Breast epithelium (tissue), 4 donors: ENCODE results near the gene TYR. TPM values are rescaled to one million over a fixed set of nuclear protein-coding genes. Genes with fewer than 3 reads are reported as not detected.
"Not testable (repeated sequence)": the region's sequence is repeated elsewhere in the genome, so short reads cannot be mapped to it uniquely, and the experiment has no call there.

ENCODE experiments used
- DNase-seq, 2 donors: peaks; one replicate each; pipeline ENCODE4 v3.0.0-alpha.2; 2019; ENCODE audit warnings: low spot score in 2 of 2
- H3K27ac ChIP-seq, 2 donors: fragments of 200-600 bp; sonication (generic) in 1 of 2; one replicate each; pipeline ENCODE4 v1.5.1; 2016 to 2019; ENCODE audit warnings: mild to moderate bottlenecking in 1 of 2
- H3K27me3 ChIP-seq, 2 donors: fragments of 200-600 bp; sonication (generic) in 1 of 2; one replicate each; pipeline versions ENCODE4 v1.5.1 to v1.6.0; 2017 to 2019; ENCODE audit warnings: control low read depth in 1 of 2, mild to moderate bottlenecking in 1 of 2
- H3K36me3 ChIP-seq: fragments of 200-600 bp; one replicate; pipeline ENCODE4 v1.5.1; 2019
- H3K4me1 ChIP-seq, 2 donors: fragments of 200-600 bp; sonication (generic); one replicate each; pipeline ENCODE4 v1.5.1; 2016 to 2019; ENCODE audit warnings: control low read depth in 1 of 2
- H3K4me3 ChIP-seq, 3 donors: fragments of 200-600 bp; sonication (generic); 1 replicate in 2 of 3; 2 replicates in 1 of 3; pipeline ENCODE4 v1.5.1; 2016 to 2019; ENCODE audit warnings: mild to moderate bottlenecking in 3 of 3, moderate library complexity in 2 of 3
- H3K9me3 ChIP-seq, 2 donors: fragments of 200-600 bp; sonication (generic) in 1 of 2; one replicate each; pipeline ENCODE4 v1.5.1; 2016 to 2019; ENCODE audit warnings: control low read depth in 1 of 2
- POLR2AphosphoS5 ChIP-seq, 3 donors: sonication (generic); formaldehyde crosslinking; IDR thresholded peaks; one replicate each; pipeline ENCODE4 v1.6.1; 2017; ENCODE audit warnings: antibody characterized with exemption in 3 of 3
- intact Hi-C: fragments of 100-400 bp; cut with DNase I; formaldehyde crosslinking; loops from one replicate; pipeline ENCODE4 v1.15.1; 2023; ENCODE audit warnings: low total_unique reads
- total RNA-seq, 3 donors: library from RNA; depleted of rRNA; stranded (reverse); fragments of >200 nt; gene quantifications; one replicate each; pipeline ENCODE4 v1.1.0, GENCODE V29; 2016

The TYR gene
- total RNA-seq, 3 donors from 2014 or later = not detected

DNA sequence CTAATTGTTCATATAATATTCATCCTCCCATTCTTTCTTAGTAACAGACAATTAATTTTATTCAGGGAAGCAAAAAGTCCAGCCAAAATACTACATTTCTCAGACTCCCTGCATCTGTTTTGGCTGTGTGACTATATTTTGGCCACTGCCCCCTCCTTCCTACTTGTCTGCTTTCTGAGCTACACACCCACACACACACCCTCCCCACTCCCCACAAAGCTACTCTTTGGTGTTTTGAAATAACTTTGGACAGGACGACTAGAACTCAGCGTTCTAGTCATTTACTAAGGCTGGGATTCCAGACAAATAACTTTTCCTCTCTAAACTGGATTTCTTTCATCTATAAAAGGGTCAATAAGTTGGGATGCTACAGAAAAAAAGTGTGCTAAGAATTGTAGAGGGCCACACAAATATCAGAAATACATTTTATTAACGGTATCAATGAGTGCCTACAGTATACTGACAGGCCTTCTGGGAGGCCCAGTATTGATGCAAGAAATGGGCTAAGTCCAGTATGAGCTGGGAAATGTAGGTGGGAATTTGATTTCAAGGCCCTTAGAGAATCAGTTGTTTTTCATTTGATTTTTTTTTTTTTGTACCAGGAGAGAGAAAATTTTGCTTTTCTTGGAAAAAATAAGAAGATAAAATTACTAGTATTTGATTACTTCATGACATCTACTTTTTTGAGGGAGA, 165.4 kb downstream of the TYR start:
- DNase-seq = peak in 1 of 2 donors; percentile 23
- TF ChIP-seq POLR2AphosphoS5 (IDR thresholded peaks at IDR 0.05) = peak in 1 of 3 donors; percentile 53
- intact Hi-C loops, H3K4me3 ChIP-seq, H3K9me3 ChIP-seq, H3K4me1 ChIP-seq, H3K27me3 ChIP-seq, H3K36me3 ChIP-seq: not testable (repeated sequence)
- peak overlapping the region in 1 of 2 donors; percentile 48 for H3K27ac ChIP-seq

Other genes starting within 250 kb of the TYR start
- gene GRM5, start 111.9 kb upstream of the TYR start, total RNA-seq = under 1 TPM in 1 of 3 donors, not detected in 2; 0.33 TPM